Putamen (tissue), 1 donor: ENCODE results near the gene C12orf57.

ENCODE experiments used
- DNase-seq: peaks from one replicate; pipeline ENCODE4 v3.0.0-alpha.2; 2016; ENCODE audit warnings: low spot score

C12orf57 gene

GRCh38 chr12:6965026-6965661, 21.3 kb downstream of the C12orf57 start:
- DNase-seq = peak; percentile 79

GRCh38 chr12:6965714-6966113, 21.9 kb downstream of the C12orf57 start:
- DNase-seq = no peak

- no peak for DNase-seq
Observed at GRCh38 chr12:6966351-6966750, 22.5 kb downstream of the C12orf57 start.

- no peak for DNase-seq
Observed at GRCh38 chr12:6967651-6968100, 23.9 kb downstream of the C12orf57 start.

- DNase-seq = no peak
Observed at GRCh38 chr12:6968426-6968825, 24.6 kb downstream of the C12orf57 start.

- DNase-seq = no peak
Observed at GRCh38 chr12:6970096-6970527, 26.3 kb downstream of the C12orf57 start.

- DNase-seq = no peak
Observed at GRCh38 chr12:6974180-6974579, 30.4 kb downstream of the C12orf57 start.

GRCh38 chr12:6975297-6976032, 31.6 kb downstream of the C12orf57 start:
- DNase-seq = no peak

- DNase-seq = no peak
Observed at GRCh38 chr12:6977653-6978052, 33.8 kb downstream of the C12orf57 start.

GRCh38 chr12:6978188-6978587, 34.4 kb downstream of the C12orf57 start:
- DNase-seq = no peak

- no peak for DNase-seq
Observed at GRCh38 chr12:6978611-6979011, 34.8 kb downstream of the C12orf57 start.

- DNase-seq = no peak
Observed at GRCh38 chr12:6979021-6979420, 35.2 kb downstream of the C12orf57 start.

- no peak for DNase-seq
Observed at GRCh38 chr12:6979453-6979852, 35.6 kb downstream of the C12orf57 start.

- no peak for DNase-seq
Observed at GRCh38 chr12:6980075-6980474, 36.3 kb downstream of the C12orf57 start.

- no peak for DNase-seq
Observed at GRCh38 chr12:6980740-6981139, 36.9 kb downstream of the C12orf57 start.

GRCh38 chr12:6981152-6982052, 37.6 kb downstream of the C12orf57 start:
- DNase-seq = no peak

- no peak for DNase-seq
Observed at GRCh38 chr12:6982532-6982931, 38.7 kb downstream of the C12orf57 start.

GRCh38 chr12:6987956-6988553, 44.2 kb downstream of the C12orf57 start:
- DNase-seq = no peak
